ENCODE results near the gene GALM.
"Not testable (repeated sequence)": the region's sequence is repeated elsewhere in the genome, so short reads cannot be mapped to it uniquely, and the experiment has no call there.

The GALM gene

GRCh38 chr2:38709567-38710194, 43.8 kb downstream of the GALM start:
- no peak for DNase-seq (ENCODE audit: low read depth in 2 of 2)

- no peak for DNase-seq (ENCODE audit: low read depth in 2 of 2)
Observed at GRCh38 chr2:38711558-38711957, 45.6 kb downstream of the GALM start.

DNA sequence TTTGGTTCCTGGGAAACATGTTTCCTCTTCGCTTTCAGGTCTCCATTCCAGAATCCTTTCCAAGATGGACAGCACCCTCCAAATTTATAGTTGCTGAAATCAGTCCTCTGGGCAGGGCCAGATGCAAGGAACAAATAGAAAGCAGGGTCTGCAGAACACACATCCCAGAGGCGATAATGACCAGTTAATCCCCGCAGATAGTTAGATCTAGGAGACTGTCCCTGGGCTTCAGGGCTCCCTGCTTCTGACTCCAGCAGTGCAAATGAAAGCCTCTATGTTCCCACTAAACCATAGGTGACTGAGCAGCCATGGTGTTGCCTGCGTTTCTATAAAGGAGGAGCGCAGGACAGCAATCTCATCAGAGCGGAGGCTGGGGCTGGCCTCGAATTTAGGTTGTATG, 46.5 kb downstream of the GALM start:
- no peak for DNase-seq (ENCODE audit: low read depth in 2 of 2)

DNA sequence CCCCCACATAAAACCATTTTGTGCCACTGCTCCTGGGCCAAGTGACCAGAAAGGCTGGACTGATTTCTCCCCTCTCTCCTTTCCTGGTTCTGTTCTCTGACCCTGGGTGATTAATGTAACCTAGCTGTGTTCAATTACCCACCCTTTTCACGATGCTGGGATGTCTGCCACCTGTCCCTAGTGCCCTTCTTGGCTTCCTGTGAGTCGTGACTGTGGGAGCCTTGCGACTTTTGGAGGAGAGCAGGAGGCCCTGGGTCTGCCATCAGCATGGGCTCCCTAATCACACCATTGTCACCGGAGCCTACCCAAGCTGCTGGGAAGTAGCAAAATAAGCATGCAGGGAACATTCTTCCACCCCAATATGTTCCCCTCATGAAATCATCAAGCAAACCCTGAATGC, 47.0 kb downstream of the GALM start:
- DNase-seq (ENCODE audit: low read depth in 2 of 2) = no peak

DNA sequence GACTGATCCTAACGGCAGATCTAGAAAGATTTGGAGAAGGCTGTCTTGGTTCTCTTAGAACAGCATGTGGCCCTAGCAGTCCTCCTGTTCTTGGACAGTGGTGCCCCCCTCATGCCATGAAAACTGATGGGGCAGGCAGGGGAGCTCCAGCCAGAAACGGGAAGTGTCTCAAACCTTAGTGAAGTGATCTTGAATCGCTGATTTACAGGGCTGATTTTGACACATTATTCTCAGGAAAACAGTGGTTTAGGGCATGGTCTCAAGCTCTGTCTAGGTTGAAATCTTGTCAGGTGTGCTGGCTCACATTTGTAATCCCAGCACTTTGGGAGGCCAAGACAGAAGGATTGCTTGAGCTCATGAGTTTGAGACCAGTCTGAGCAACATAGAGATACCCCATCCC, 47.4 kb downstream of the GALM start:
- DNase-seq (ENCODE audit: low read depth in 2 of 2) = no peak

DNA sequence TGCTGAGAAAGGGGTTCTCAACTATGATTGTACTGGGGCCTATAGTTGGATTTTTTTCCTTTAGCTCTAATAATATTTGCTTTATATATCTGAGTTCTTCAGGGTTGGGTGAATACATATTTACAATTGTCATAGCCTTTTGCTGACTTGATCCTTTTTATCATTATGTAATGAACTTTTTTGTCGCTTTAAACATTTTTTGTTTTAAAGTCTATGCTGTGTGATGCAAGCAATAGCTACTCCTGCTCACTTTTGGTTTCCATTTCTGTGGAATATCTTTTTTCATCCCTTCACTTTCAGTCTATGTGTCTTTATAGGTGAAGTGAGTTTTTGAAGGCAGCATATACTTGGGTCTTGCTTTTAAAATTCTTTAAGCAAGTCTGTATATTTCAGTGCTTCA, 49.0 kb downstream of the GALM start:
- not testable (repeated sequence) for DNase-seq (ENCODE audit: low read depth in 2 of 2)

DNA sequence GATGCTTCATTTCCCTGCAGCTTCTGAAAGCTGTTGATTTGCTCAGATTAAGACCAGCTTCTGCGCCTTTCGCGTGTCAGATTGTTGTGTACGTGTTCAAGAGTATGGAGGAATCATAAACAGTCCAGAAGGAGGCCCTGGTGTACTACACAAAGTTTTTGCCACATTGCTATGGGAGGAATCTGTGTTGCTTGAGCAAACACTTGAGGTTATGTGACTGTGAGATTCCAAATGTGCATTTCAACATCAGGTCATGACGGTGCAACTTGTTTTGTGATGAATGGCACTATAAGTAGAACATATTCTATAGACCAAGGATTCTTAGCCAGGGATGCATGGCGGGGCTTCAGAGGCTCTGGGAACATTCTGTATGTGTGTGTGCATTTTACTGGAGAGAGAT, 50.3 kb downstream of the GALM start:
- no peak for DNase-seq (ENCODE audit: low read depth in 2 of 2)

DNA sequence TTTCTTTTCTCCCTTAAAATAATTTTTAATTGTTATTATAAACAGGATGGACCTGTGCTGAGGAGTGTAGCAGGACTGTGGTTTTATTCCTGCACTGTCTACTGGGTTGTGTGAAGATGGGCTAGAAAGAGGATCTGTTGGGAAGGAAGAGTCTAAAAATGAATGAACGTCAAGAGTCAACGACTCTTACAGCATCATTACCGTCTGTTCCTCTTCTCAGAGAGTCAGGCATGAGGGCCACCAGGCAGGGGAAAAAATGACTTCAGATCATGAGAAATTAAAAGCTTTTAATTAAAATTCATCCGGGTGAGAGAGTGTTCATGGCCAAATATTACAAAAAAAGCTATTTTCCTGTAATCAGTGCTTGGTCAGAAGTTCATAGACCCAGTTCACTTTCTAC, 52.7 kb downstream of the GALM start:
- DNase-seq (ENCODE audit: low read depth in 2 of 2) = no peak

GRCh38 chr2:38719706-38720105, 53.8 kb downstream of the GALM start:
- DNase-seq (ENCODE audit: low read depth in 2 of 2) = no peak

DNA sequence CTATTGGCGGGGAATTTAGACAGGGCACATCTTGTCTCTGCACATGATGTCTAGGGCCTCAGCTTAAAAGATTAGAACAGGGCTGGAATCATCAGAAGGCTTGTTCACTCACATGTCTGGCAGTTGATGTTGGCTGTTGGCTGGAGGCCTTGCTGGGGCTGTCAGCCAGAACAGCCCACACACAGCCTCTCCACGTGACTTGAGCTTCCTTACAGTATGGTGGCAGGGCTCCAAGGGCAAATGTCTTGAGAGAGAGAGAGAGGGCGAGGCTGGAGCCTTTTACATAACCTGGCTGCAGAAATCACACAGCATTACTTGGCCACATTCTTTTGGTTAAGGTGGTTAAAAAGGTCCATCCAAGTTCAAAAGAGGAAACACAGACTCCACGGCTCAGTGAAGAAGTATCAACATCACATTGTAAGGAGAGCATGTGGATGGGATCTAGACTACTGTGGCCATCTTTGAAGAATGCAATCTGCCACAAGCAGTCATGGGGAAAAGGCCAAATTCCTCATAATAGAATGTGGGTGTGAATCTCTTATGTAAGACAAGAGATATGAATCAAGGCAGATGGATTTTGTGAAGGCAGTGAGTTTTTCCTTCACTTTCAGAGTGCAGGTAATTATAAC, 54.8 kb downstream of the GALM start:
- DNase-seq (ENCODE audit: low read depth in 2 of 2) = no peak

DNA sequence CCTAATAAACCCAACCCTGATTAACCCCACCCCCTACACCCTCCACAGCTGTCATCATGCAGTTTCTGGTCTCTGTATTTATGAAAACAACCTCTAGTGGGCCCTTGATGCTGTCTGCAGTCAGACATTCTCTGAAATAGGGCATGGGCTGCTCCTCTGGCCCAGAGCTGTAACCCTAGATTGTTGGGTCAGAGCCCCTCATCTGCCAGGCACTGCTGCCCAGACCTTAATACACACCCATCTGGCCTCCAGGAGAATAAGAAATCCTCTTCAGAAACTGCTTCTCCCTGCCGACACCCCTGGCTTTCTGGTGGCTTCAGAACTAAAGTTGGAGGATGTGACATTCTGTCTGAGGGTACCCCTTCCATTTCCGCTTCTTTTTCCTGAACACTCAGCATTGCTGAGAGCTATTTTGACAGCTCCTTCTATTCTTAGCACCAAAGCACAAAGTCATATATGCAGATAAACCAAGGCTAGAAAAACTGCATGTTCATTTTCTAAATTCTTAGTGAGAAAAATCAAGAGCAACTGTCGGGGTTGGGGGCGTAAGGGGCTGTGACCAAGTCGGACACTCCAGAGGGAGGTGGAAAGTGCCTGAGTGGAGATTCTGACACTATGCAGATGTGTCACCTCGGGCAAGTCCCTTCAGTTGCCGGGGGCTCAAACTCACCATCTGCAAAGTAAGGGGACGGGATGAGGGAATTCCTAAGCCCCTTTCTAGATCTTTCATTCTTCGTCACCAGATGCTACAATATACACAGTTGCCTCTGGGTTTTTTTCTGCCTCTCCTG, 56.6 kb downstream of the GALM start:
- peak; percentile 56 to 66 for DNase-seq (ENCODE audit: low read depth in 2 of 2)

DNA sequence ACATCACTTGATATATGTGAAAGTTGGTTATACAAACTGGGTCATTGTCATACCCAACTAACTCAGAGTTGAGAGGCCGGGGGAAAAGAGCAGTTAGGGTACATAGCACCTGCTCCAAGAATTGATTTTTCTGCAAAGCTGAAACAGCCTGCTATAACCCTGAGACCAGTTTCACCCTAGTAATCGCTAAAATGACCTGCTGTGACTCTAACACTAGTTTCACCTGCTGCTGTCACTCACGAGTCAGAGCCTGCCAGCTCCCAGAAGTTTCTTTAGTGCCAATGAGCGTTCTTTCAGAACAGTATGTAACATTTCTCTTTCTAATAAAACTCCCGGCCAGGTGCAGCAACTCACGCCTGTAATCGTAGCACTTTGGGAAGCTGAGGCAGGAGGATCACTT, 57.3 kb downstream of the GALM start:
- DNase-seq (ENCODE audit: low read depth in 2 of 2) = no peak

DNA sequence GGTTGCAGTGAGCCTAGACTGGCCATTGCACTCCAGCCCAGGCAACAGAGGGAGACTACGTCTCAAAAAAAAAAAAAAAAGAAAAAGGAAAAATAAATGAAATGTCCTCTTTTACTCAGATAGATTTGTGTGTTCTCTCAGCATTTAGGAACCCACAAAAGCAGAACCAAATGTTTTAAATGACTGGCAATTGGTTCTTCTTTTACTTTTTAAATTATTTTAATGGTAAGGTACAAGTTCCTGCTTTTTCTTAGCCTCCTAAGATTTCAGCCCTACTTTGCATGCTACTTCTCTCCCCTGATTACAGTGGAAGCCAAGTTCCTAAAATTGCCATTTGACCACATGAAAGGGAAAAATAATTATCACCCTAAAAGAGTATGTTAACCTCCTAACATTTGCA, 61.7 kb downstream of the GALM start:
- no peak for DNase-seq (ENCODE audit: low read depth in 2 of 2)

DNA sequence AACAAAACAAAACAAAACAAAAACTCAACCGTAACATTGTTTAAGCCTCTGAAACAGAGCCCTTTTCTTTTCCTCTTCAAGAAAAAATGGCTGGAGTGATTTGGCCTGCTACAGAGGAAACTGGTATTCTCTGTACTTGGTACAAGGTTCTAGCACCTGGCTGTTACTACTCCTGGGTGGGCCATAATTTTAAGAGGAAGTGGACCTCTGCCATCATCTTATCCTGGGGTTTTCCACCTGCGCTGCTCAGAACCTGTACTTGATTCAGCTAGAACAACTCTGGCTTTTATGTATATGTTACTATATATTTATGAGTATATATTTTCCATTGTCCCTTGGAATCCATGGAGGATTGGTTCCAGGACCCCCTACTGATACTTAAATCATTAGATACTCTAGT, 62.8 kb downstream of the GALM start:
- no peak for DNase-seq (ENCODE audit: low read depth in 2 of 2)

DNA sequence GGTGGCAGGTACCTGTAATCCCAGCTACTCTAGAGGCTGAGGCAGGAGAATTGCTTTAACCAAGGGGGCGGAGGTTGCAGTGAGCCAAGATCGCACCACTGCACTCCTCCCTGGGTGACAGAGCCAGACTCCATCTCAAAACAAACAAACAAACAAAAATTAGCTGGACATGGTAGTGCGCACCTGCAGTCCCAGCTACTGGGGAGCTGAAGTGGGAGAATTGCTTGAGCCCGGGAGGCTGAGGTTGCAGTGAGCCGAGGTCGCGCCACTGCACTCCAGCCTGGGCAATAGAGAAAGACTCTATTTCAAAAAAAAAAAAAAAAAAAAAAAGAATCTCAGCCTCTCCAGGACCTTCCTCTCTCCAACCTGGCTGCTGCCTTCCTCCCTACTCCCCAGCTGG, 65.2 kb downstream of the GALM start:
- DNase-seq (ENCODE audit: low read depth in 2 of 2) = no peak

DNA sequence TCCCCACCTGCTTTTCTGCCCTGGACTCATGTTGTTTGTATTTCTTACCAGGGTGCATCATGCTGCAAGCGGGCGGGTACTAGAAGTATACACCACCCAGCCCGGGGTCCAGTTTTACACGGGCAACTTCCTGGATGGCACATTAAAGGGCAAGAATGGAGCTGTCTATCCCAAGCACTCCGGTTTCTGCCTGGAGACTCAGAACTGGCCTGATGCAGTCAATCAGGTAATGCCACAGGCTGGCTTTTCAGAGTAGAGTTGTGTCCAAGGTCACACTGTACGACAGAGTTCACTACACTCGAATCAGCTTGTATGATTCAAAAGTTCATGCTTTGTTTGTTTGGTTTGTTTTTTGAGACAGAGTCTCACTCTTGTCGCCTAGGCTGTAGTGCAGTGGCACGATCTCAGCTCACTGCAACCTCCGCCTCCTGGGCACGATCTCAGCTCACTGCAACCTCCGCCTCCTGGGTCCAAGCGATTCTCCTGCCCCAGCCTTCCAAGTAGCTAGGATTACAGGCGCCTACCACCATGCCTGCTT, 65.8 kb downstream of the GALM start:
- DNase-seq (ENCODE audit: low read depth in 2 of 2) = no peak

- DNase-seq (ENCODE audit: low read depth in 2 of 2) = no peak
Observed at GRCh38 chr2:38733300-38733971, 67.5 kb downstream of the GALM start.

- DNase-seq (ENCODE audit: low read depth in 2 of 2) = no peak
Observed at GRCh38 chr2:38734299-38735058, 68.6 kb downstream of the GALM start.

GRCh38 chr2:38735999-38736320, 70.0 kb downstream of the GALM start:
- DNase-seq (ENCODE audit: low read depth in 2 of 2) = no peak

DNA sequence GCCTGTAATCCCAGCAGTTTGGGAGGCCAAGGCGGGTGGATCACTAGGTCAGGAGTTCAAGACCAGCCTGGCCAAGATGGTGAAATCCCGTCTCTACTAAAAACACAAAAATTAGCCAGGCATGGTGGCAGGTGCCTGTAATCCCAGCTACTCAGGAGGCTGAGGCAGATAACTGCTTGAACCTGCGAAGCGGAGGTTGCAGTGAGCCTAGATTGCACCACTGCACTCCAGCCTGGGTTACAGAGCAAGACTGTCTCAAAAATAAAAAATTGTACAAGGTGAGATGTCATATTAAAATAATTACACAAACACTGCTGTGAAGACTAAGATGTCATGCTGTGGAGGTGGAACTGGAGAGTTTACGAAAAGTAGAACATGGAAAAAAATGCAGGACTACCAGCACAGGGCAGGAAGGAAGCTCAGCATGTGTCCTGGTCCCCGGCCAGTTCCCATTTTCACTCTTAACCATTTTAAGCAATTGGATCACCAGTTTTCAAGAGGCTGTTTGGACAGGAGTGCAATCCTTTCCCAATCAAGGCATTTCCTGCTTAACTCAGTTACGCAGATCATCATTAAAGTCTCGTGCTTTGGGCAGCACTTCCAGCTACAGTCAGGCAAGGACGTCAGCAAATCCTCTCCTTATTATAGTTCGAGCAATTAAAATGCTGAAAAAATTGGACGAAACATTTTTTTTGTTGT, 71.2 kb downstream of the GALM start:
- not testable (repeated sequence) for DNase-seq (ENCODE audit: low read depth in 2 of 2)

DNA sequence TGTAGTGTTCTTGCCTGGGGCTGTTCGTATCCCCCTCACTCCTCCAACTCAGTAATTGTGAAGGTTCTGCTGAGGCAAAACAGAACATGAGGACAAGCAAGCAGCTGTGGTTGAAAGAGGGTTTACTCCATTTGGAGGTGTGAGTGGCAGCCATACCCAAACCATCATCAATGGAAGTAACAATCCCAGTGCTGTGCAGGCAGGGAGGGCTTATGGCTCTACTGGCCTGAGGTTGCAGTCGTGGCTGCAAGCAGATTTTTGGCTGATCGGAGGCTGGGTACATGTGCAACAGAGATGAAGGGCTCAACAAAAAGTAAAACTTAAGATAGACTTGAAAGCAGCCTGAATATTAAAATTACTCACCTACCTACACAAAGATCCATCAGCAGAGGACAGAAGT, 72.0 kb downstream of the GALM start:
- DNase-seq (ENCODE audit: low read depth in 2 of 2) = no peak

Data from stimulated activated CD8-positive, alpha-beta memory T cell treated with anti-CD3 and anti-CD28 coated beads, Interleukin-15, amount 100 ng/mL, for 48 hours (primary cell).